GM18870 (cell line): ENCODE measurements around the gene TBRG4.

Source experiments
- ATAC-seq: cut with Tn5 transposase; IDR thresholded peaks from one replicate; pipeline ENCODE4 v1.9.1; 2021; ENCODE audit warnings: moderate library complexity; ENCODE audit not compliant: unreplicated experiment

Gene TBRG4

GRCh38 chr7:45060295-45060694 is 51.2 kb downstream of the TBRG4 start:
- ATAC-seq = no peak

DNA sequence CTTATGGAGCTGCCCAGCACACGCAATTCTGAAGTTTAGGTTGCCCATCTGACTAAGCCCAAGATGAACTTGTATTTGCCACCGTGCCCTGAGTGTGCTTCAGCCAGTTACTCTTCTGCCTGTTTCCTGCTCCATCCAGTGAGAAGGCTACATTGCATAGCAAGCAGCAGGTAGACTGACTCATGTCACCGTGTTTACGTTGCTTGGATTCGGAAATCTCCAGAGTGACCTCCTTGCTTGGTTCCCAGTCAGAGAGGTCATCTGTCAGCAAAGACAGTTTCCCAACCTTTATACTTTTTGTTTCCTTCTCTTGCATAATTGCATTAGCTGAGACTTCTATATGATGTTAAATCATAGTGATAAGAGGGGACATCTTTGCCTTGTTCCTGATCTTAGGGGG is 53.6 kb downstream of the TBRG4 start:
- no peak for ATAC-seq

GRCh38 chr7:45055594-45056219 is 55.8 kb downstream of the TBRG4 start:
- ATAC-seq = no peak

GRCh38 chr7:45055016-45055415 is 56.5 kb downstream of the TBRG4 start:
- no peak for ATAC-seq

- ATAC-seq = no peak
Observed at GRCh38 chr7:45054442-45054841, 57.1 kb downstream of the TBRG4 start.

GRCh38 chr7:45053941-45054340 is 57.6 kb downstream of the TBRG4 start:
- no peak for ATAC-seq

GRCh38 chr7:45053401-45053800 is 58.1 kb downstream of the TBRG4 start:
- ATAC-seq = no peak

- no peak for ATAC-seq
Observed at GRCh38 chr7:45052011-45052410, 59.5 kb downstream of the TBRG4 start.

- no peak for ATAC-seq
Observed at GRCh38 chr7:45050198-45050597, 61.3 kb downstream of the TBRG4 start.
